Measurements from ENCODE around the gene MAPK8. TPM values are rescaled to one million over a fixed set of nuclear protein-coding genes. Genes with fewer than 3 reads are reported as not detected.

MAPK8 gene
- total RNA-seq, 2 experiments from 2014 or later: 29.1 to 40.5 TPM

DNA sequence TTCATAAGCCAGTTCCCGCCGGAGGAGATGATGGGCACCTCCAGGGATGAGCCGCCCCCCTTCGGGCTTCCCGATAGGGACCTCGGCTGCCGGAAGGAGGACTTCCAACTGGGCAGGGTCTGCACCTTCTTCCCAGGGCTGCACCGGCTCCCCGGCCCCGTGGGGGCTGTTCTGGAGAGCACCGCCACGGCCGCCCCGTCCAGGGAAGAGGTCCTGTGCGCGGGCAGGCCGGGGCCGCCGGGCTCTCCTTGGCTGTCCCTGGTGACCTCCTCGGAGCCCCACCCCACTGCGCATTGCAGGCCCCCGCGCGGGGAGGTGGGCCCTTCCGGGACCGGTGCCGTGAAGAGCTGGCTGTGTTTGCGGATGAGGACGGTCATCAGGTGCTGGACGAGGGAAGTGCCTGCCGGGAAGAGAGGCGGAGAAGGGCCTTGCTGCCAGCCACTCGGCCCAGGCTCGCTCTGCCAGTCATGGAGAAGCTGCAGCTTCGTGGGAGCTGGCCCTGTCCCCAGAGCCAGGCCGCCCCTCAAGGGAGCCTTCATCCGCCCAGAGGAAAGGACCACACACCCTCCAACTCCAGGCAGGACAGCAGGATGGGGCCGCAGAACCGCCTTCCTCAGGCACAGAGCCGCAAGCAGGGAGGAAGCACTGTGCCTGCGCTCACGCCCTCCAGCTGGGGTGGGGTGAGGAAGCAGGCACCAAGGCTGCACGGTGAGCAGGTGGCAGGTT, 144.4 kb downstream of the MAPK8 start:
- ChIA-PET POLR2A (no interaction called here), CTCF (ENCODE audit: unreplicated experiment) (no interaction called here)
- no peak for DNase-seq (ENCODE audit: low spot score)
- TF ChIP-seq, protein P1, sequence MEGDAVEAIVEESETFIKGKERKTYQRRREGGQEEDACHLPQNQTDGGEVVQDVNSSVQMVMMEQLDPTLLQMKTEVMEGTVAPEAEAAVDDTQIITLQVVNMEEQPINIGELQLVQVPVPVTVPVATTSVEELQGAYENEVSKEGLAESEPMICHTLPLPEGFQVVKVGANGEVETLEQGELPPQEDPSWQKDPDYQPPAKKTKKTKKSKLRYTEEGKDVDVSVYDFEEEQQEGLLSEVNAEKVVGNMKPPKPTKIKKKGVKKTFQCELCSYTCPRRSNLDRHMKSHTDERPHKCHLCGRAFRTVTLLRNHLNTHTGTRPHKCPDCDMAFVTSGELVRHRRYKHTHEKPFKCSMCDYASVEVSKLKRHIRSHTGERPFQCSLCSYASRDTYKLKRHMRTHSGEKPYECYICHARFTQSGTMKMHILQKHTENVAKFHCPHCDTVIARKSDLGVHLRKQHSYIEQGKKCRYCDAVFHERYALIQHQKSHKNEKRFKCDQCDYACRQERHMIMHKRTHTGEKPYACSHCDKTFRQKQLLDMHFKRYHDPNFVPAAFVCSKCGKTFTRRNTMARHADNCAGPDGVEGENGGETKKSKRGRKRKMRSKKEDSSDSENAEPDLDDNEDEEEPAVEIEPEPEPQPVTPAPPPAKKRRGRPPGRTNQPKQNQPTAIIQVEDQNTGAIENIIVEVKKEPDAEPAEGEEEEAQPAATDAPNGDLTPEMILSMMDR (conservative IDR thresholded peaks at IDR 0.05; ENCODE audit: low read length): no peak
- no peak for TF ChIP-seq EZH2phosphoT487 (IDR thresholded peaks at IDR 0.05; ENCODE audit: borderline replicate concordance, low read depth, low read length)
- H3K4me2 ChIP-seq (ENCODE audit: low read length): no peak overlapping the region
- H4K20me1 ChIP-seq (ENCODE audit: insufficient read depth, low read length): no peaks in the 10 kb centered on the region
- no peak overlapping the region for H3K27ac ChIP-seq (ENCODE audit: low read depth, low read length, poor library complexity, severe bottlenecking)
- no peak overlapping the region for H2AFZ ChIP-seq (ENCODE audit: low read length)
- H3K4me1 ChIP-seq (ENCODE audit: insufficient read depth, low read length, poor library complexity, severe bottlenecking): no peaks in the 10 kb centered on the region
- no peaks in the 10 kb centered on the region for H3K79me2 ChIP-seq (ENCODE audit: insufficient read depth, low read depth, low read length)
- no TSS peak for BruUV-seq (replicated peaks)
- no peaks in the 10 kb centered on the region for H3K9me2 ChIP-seq (ENCODE audit: insufficient read depth, low read length)
- H3K4me3 ChIP-seq (ENCODE audit: low read depth, low read length, poor library complexity, severe bottlenecking): no peak overlapping the region
- H3K36me3 ChIP-seq (ENCODE audit: insufficient read depth, low read length): no peaks in the 10 kb centered on the region
- intact Hi-C loops (cut with micrococcal nuclease; ENCODE audit: unreplicated experiment): no loop called here
- H3K9me3 ChIP-seq (ENCODE audit: low read length): no peaks in the 10 kb centered on the region

GRCh38 chr10:48451969-48452878, 145.7 kb downstream of the MAPK8 start:
- CTCF ChIA-PET (ENCODE audit: unreplicated experiment): no interaction called here
- intact Hi-C loops (cut with micrococcal nuclease; ENCODE audit: unreplicated experiment): no loop called here
- no peaks in the 10 kb centered on the region for H3K9me3 ChIP-seq (ENCODE audit: low read length)
- no peak for DNase-seq (ENCODE audit: low spot score)
- H3K27ac ChIP-seq (ENCODE audit: low read depth, low read length, poor library complexity, severe bottlenecking): no peak overlapping the region
- H3K4me1 ChIP-seq (ENCODE audit: insufficient read depth, low read length, poor library complexity, severe bottlenecking): no peaks in the 10 kb centered on the region
- no TSS peak for BruUV-seq (replicated peaks)
- no peaks in the 10 kb centered on the region for H3K79me2 ChIP-seq (ENCODE audit: insufficient read depth, low read depth, low read length)
- H3K4me2 ChIP-seq (ENCODE audit: low read length): no peak overlapping the region
- no peaks in the 10 kb centered on the region for H3K36me3 ChIP-seq (ENCODE audit: insufficient read depth, low read length)
- H3K4me3 ChIP-seq (ENCODE audit: low read depth, low read length, poor library complexity, severe bottlenecking): no peak overlapping the region
- H2AFZ ChIP-seq (ENCODE audit: low read length): no peak overlapping the region
- POLR2A ChIA-PET: no interaction called here
- no peaks in the 10 kb centered on the region for H3K9me2 ChIP-seq (ENCODE audit: insufficient read depth, low read length)
- TF ChIP-seq, protein P1 (conservative IDR thresholded peaks at IDR 0.05; ENCODE audit: low read length): no peak
- no peak for TF ChIP-seq EZH2phosphoT487 (IDR thresholded peaks at IDR 0.05; ENCODE audit: borderline replicate concordance, low read depth, low read length)
- H4K20me1 ChIP-seq (ENCODE audit: insufficient read depth, low read length): no peaks in the 10 kb centered on the region

All from OCI-LY7 (cell line).